ENCODE results near the gene ANLN.

Gene ANLN

DNA sequence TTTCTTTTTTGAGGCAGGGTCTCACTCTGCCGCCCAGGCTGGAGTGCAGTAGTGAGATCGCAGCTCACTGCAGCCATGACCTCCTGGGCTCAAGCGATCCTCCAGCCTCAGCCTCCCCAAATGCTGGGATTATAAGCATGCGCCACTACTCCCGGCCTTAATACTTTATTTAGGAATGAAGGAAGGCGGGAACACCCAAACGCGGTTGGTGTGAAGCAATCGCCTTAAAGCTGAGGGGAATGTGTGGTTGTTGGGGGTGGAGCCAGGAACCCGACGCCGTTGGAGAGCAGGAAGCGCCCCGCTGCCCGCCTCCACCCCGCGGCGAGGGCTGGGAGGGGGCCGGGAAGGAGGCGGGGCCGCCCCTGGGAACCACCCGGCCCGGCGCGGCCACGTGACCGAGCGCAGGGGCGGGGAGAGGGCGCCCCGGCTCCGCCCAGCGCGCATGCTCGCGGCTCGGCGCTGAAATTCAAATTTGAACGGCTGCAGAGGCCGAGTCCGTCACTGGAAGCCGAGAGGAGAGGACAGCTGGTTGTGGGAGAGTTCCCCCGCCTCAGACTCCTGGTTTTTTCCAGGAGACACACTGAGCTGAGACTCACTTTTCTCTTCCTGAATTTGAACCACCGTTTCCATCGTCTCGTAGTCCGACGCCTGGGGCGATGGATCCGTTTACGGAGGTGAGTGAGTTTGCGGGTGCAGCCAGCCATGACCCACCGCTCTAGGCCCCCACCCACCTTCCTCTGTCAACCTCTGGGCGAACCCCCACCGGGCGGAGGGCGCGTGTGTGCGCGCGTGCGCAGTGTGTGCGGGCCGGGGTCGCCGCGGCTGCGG lies at the start of gene ANLN:
Gene ANLN, plus strand, starts transcription at position 492 of the 828 bp plus-strand sequence. Its CDS starts 165 bp downstream, at position 657.
- POLR2A ChIA-PET, result interaction anchor here (0.7 to 1.9 kb wide), 12 partner anchors 11 to 589 kb away, joined by 3 to 15 read pairs (median 3); partner anchors contain the start of gene SEPTIN7
- no peak for TF ChIP-seq ZNF157 (tag by site-specific recombination; IDR thresholded peaks at IDR 0.05)
- TF ChIP-seq ZNF175 (tag by site-specific recombination; IDR thresholded peaks at IDR 0.05), result no peak
- no peak for TF ChIP-seq ZNF184 (tag by site-specific recombination; IDR thresholded peaks at IDR 0.05)
- no peak for TF ChIP-seq MEIS1 (CRISPR knock-in tag; IDR thresholded peaks at IDR 0.05; ENCODE audit: borderline replicate concordance)
- no peak for TF ChIP-seq HOXA7 (CRISPR knock-in tag; IDR thresholded peaks at IDR 0.05; ENCODE audit: borderline replicate concordance)
- TF ChIP-seq ZNF202 (tag by site-specific recombination; IDR thresholded peaks at IDR 0.05; ENCODE audit: borderline replicate concordance), result no peak
- no peak for TF ChIP-seq BCL11B (tag by site-specific recombination; IDR thresholded peaks at IDR 0.05; ENCODE audit: low read depth)
- peak; percentile 76 for TF ChIP-seq GLIS2 (tag by site-specific recombination; IDR thresholded peaks at IDR 0.05)
- TF ChIP-seq ZNF677 (tag by site-specific recombination; IDR thresholded peaks at IDR 0.05), result no peak
- TF ChIP-seq ZNF488 (tag by site-specific recombination; IDR thresholded peaks at IDR 0.05), result no peak
- TF ChIP-seq ZBTB44 (tag by site-specific recombination; IDR thresholded peaks at IDR 0.05), result no peak
- peak; percentile 24; the same call in 1 of the 2 replicates for TF ChIP-seq KLF17 (tag by site-specific recombination; IDR thresholded peaks at IDR 0.05)
- no peak for TF ChIP-seq ZNF280C (tag by site-specific recombination; IDR thresholded peaks at IDR 0.05)
- TF ChIP-seq, protein P1, sequence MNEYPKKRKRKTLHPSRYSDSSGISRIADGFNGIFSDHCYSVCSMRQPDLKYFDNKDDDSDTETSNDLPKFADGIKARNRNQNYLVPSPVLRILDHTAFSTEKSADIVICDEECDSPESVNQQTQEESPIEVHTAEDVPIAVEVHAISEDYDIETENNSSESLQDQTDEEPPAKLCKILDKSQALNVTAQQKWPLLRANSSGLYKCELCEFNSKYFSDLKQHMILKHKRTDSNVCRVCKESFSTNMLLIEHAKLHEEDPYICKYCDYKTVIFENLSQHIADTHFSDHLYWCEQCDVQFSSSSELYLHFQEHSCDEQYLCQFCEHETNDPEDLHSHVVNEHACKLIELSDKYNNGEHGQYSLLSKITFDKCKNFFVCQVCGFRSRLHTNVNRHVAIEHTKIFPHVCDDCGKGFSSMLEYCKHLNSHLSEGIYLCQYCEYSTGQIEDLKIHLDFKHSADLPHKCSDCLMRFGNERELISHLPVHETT (tag by site-specific recombination; IDR thresholded peaks at IDR 0.05), result no peak
- no peak for TF ChIP-seq ELK4 (IDR thresholded peaks at IDR 0.05; ENCODE audit: borderline replicate concordance, low read depth, low read length)
- no peak for TF ChIP-seq ATF2 (tag by site-specific recombination; IDR thresholded peaks at IDR 0.05; ENCODE audit: low read depth)
- TF ChIP-seq HOXC10 (CRISPR knock-in tag; IDR thresholded peaks at IDR 0.05), result no peak
- TF ChIP-seq ZNF394 (tag by site-specific recombination; IDR thresholded peaks at IDR 0.05; ENCODE audit: borderline replicate concordance), result no peak
- no peak for TF ChIP-seq ZNF174 (tag by site-specific recombination; IDR thresholded peaks at IDR 0.05)
- TF ChIP-seq ZNF473 (tag by site-specific recombination; IDR thresholded peaks at IDR 0.05), result no peak
- TF ChIP-seq ZXDB (tag by site-specific recombination; IDR thresholded peaks at IDR 0.05), result peak; percentile 72; the same call in 1 of the 2 replicates
- TF ChIP-seq HOXD13 (CRISPR knock-in tag; IDR thresholded peaks at IDR 0.05; ENCODE audit: borderline replicate concordance), result no peak
- no peak for TF ChIP-seq WT1 (tag by site-specific recombination; IDR thresholded peaks at IDR 0.05)
- TF ChIP-seq, protein P2, sequence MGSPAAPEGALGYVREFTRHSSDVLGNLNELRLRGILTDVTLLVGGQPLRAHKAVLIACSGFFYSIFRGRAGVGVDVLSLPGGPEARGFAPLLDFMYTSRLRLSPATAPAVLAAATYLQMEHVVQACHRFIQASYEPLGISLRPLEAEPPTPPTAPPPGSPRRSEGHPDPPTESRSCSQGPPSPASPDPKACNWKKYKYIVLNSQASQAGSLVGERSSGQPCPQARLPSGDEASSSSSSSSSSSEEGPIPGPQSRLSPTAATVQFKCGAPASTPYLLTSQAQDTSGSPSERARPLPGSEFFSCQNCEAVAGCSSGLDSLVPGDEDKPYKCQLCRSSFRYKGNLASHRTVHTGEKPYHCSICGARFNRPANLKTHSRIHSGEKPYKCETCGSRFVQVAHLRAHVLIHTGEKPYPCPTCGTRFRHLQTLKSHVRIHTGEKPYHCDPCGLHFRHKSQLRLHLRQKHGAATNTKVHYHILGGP (tag by site-specific recombination; IDR thresholded peaks at IDR 0.05), result no peak
- TF ChIP-seq SALL2 (tag by site-specific recombination; IDR thresholded peaks at IDR 0.05; ENCODE audit: borderline replicate concordance), result no peak
- TF ChIP-seq ZNF571 (tag by site-specific recombination; IDR thresholded peaks at IDR 0.05), result no peak

More for the DNA sequence above, at the start of gene ANLN:
- Histone ChIP-seq H3K36me3 (ENCODE audit: control insufficient read depth in 2 of 2, insufficient read depth in 1 of 2, low read length in 2 of 2) (no peaks in the 10 kb centered on the region), H3K4me3 (ENCODE audit: low read depth, low read length) (peak within 1 kb of the TSS; percentile 97), H3K9me3 (ENCODE audit: control insufficient read depth, insufficient read depth, low read depth, low read length) (no peaks in the 10 kb centered on the region), H3K27ac (ENCODE audit: extremely low read depth, low read depth, low read length) (peak within 1 kb of the TSS; percentile 88), H3K4me1 (ENCODE audit: control insufficient read depth, insufficient read depth, low read length) (0 out of 2 replicates have a peak, but pooled peaks cover 11% of the 10 kb centered on the region)
- CTCF ChIA-PET, result interaction anchor here (0.6 to 5.9 kb wide), 6 partner anchors 23 to 569 kb away, joined by 3 to 26 read pairs (median 4); a partner anchor contains a TSS

Data from HEK293 (cell line).